SK-N-SH treated with all-trans-retinoic acid at 6 μM for 48 hours (cell line): Measurements from ENCODE around the gene CYP2B6.
"Not testable (repeated sequence)": the region's sequence is repeated elsewhere in the genome, so short reads cannot be mapped to it uniquely, and the experiment has no call there.

Experiments
- ATAC-seq: fragments of 200-7000 bp; cut with Tn5 transposase; 3 replicates; pipeline ENCODE4 v1.9.1; 2020; ENCODE audit warnings: mild to moderate bottlenecking, moderate library complexity
- ARNTL ChIP-seq: fragments of 450-650 bp; formaldehyde crosslinking; IDR thresholded peaks from 2 replicates; pipeline ENCODE4 v1.5.0; 2020; ENCODE audit warnings: low read depth, mild to moderate bottlenecking, moderate library complexity, borderline replicate concordance
- BACH2 ChIP-seq: fragments of 250-450 bp; sonication (Bioruptor Pico); IDR thresholded peaks from 2 replicates; pipeline ENCODE4 v1.9.0; 2021; ENCODE audit warnings: mild to moderate bottlenecking, borderline replicate concordance
- CSDC2 ChIP-seq: fragments of 250-450 bp; sonication (Bioruptor Pico); IDR thresholded peaks from 2 replicates; pipeline ENCODE4 v1.5.0; 2020; ENCODE audit warnings: mild to moderate bottlenecking, moderate library complexity
- ESRRG ChIP-seq: fragments of 250-450 bp; sonication (Bioruptor Pico); IDR thresholded peaks from 2 replicates; pipeline ENCODE4 v1.6.1; 2021; ENCODE audit warnings: mild to moderate bottlenecking
- GLIS3 ChIP-seq: fragments of 250-450 bp; sonication (Bioruptor Pico); IDR thresholded peaks from 2 replicates; pipeline ENCODE4 v1.5.0; 2020; ENCODE audit warnings: mild to moderate bottlenecking, moderate library complexity
- ISL1 ChIP-seq: fragments of 250-450 bp; sonication (Bioruptor Pico); IDR thresholded peaks from 2 replicates; pipeline ENCODE4 v2.1.2; 2022; ENCODE audit warnings: mild to moderate bottlenecking, moderate library complexity
- OSR1 ChIP-seq: fragments of 250-450 bp; sonication (Bioruptor Pico); IDR thresholded peaks from 2 replicates; pipeline ENCODE4 v1.8.0; 2022; ENCODE audit warnings: moderate library complexity, mild to moderate bottlenecking, inconsistent platforms
- PPARA ChIP-seq: fragments of 250-450 bp; sonication (Bioruptor Pico); IDR thresholded peaks from 2 replicates; pipeline ENCODE4 v1.5.0; 2020; ENCODE audit warnings: mild to moderate bottlenecking, borderline replicate concordance
- RARB ChIP-seq: fragments of 250-450 bp; sonication (Bioruptor Pico); IDR thresholded peaks from 2 replicates; pipeline ENCODE4 v1.8.0; 2021; ENCODE audit warnings: mild to moderate bottlenecking, moderate library complexity
- TCF4 ChIP-seq: fragments of 250-450 bp; sonication (Bioruptor Pico); IDR thresholded peaks from 2 replicates; pipeline ENCODE4 v1.8.0; 2021; ENCODE audit warnings: mild to moderate bottlenecking, moderate library complexity, borderline replicate concordance
- TOX ChIP-seq: fragments of 250-450 bp; sonication (Bioruptor Pico); IDR thresholded peaks from 2 replicates; pipeline ENCODE4 v1.8.0; 2021; ENCODE audit warnings: mild to moderate bottlenecking, moderate library complexity, borderline replicate concordance
- ZC3H10 ChIP-seq: fragments of 250-450 bp; sonication (Bioruptor Pico); IDR thresholded peaks from 2 replicates; pipeline ENCODE4 v1.5.1; 2021; ENCODE audit warnings: mild to moderate bottlenecking, moderate library complexity
- ZFP30 ChIP-seq: fragments of 450-650 bp; formaldehyde crosslinking; IDR thresholded peaks from 2 replicates; pipeline ENCODE4 v1.5.0; 2022; ENCODE audit warnings: mild to moderate bottlenecking, moderate library complexity
- ZNF565 ChIP-seq: fragments of 450-650 bp; formaldehyde crosslinking; conservative IDR thresholded peaks from 2 replicates; pipeline ENCODE4 v1.5.0; 2020; ENCODE audit warnings: low read depth, mild to moderate bottlenecking, moderate library complexity
- ZNF8 ChIP-seq: fragments of 450-650 bp; formaldehyde crosslinking; IDR thresholded peaks from 2 replicates; pipeline ENCODE4 v1.5.0; 2020; ENCODE audit warnings: mild to moderate bottlenecking, moderate library complexity
- TF ChIP-seq, protein P1 (sequence below): fragments of 250-450 bp; sonication (Bioruptor Pico); IDR thresholded peaks from 2 replicates; pipeline ENCODE4 v1.5.1; 2021; ENCODE audit warnings: mild to moderate bottlenecking, moderate library complexity
- TF ChIP-seq, protein P2 (sequence below): fragments of 250-450 bp; sonication (Bioruptor Pico); IDR thresholded peaks from 2 replicates; pipeline ENCODE4 v1.5.1; 2020; ENCODE audit warnings: low read depth, mild to moderate bottlenecking, moderate library complexity
- TF ChIP-seq, protein P3 (sequence below): fragments of 250-450 bp; sonication (Bioruptor Pico); IDR thresholded peaks from 2 replicates; pipeline ENCODE4 v1.5.0; 2020; ENCODE audit warnings: mild to moderate bottlenecking, moderate library complexity
- TF ChIP-seq, protein P4 (sequence below): fragments of 250-450 bp; sonication (Bioruptor Pico); IDR thresholded peaks from 2 replicates; pipeline ENCODE4 v1.8.0; 2021; ENCODE audit warnings: low read depth, mild to moderate bottlenecking, moderate library complexity, borderline replicate concordance

CYP2B6 gene

DNA sequence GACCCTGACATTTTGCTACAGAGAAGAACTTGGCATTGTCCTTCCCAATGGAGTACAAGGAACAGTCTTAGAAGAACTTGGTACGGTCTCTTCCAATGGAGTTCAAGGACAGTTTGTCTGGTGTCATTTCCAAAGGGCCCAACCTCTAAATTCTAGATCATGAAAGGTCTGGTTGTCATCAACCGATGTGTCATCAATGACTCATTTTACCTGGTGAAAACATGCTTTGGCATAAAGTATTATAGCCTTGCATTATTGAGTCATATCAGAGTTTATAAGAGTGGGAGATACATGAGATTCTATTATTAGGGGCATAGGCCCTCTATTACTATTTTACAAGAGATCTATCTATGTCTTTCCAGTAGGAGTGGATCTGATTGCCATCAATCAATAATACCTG is 4.3 kb downstream of the CYP2B6 start:
- TF ChIP-seq TCF4 (CRISPR knock-in tag) (no peak), ISL1 (CRISPR knock-in tag) (no peak), ARNTL (CRISPR knock-in tag) (no peak), ZNF8 (CRISPR knock-in tag) (no peak), CSDC2 (no peak), GLIS3 (CRISPR knock-in tag) (no peak), BACH2 (no peak), OSR1 (CRISPR knock-in tag) (no peak), PPARA (CRISPR knock-in tag) (no peak), ESRRG (CRISPR knock-in tag) (no peak)
- TF ChIP-seq, protein P1, sequence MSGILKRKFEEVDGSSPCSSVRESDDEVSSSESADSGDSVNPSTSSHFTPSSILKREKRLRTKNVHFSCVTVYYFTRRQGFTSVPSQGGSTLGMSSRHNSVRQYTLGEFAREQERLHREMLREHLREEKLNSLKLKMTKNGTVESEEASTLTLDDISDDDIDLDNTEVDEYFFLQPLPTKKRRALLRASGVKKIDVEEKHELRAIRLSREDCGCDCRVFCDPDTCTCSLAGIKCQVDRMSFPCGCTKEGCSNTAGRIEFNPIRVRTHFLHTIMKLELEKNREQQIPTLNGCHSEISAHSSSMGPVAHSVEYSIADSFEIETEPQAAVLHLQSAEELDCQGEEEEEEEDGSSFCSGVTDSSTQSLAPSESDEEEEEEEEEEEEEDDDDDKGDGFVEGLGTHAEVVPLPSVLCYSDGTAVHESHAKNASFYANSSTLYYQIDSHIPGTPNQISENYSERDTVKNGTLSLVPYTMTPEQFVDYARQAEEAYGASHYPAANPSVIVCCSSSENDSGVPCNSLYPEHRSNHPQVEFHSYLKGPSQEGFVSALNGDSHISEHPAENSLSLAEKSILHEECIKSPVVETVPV (CRISPR knock-in tag) = no peak
- TF ChIP-seq, protein P2, sequence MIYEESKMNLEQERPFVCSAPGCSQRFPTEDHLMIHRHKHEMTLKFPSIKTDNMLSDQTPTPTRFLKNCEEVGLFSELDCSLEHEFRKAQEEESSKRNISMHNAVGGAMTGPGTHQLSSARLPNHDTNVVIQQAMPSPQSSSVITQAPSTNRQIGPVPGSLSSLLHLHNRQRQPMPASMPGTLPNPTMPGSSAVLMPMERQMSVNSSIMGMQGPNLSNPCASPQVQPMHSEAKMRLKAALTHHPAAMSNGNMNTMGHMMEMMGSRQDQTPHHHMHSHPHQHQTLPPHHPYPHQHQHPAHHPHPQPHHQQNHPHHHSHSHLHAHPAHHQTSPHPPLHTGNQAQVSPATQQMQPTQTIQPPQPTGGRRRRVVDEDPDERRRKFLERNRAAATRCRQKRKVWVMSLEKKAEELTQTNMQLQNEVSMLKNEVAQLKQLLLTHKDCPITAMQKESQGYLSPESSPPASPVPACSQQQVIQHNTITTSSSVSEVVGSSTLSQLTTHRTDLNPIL (CRISPR knock-in tag) = no peak
- no peak for ATAC-seq

DNA sequence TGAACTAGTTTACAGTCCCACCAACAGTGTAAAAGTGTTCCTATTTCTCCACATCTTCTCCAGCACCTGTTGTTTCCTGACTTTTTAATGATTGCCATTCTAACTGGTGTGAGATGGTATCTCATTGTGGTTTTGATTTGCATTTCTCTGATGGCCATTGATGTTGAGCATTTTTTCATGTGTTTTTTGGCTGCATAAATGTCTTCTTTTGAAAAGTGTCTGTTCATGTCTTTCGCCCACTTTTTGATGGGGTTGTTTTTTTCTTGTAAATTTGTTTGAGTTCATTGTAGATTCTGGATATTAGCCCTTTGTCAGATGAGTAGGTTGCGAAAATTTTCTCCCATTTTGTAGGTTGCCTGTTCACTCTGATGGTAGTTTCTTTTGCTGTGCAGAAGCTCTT is 7.9 kb downstream of the CYP2B6 start:
- not testable (repeated sequence) for ATAC-seq

DNA sequence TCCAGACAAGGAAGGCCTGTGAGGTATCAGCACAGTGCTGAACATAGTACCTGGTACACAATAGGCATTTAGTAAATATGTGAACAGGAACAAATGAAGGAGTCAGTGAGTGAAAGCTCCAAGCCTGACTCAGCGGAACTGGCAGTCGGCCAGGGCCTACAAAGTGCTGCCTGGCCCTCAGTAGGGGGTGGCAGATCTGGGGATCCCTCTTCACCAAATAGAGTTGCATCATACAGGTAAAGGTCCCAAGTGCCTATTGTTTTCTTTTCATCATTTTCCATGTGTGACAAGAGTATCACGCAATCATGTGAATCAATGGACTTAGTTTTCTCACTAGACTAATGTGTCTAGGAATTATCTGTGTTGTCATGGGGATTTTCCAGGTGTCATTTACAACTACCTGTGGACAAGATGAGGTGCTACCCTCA is 9.2 kb downstream of the CYP2B6 start:
- ATAC-seq = no peak

DNA sequence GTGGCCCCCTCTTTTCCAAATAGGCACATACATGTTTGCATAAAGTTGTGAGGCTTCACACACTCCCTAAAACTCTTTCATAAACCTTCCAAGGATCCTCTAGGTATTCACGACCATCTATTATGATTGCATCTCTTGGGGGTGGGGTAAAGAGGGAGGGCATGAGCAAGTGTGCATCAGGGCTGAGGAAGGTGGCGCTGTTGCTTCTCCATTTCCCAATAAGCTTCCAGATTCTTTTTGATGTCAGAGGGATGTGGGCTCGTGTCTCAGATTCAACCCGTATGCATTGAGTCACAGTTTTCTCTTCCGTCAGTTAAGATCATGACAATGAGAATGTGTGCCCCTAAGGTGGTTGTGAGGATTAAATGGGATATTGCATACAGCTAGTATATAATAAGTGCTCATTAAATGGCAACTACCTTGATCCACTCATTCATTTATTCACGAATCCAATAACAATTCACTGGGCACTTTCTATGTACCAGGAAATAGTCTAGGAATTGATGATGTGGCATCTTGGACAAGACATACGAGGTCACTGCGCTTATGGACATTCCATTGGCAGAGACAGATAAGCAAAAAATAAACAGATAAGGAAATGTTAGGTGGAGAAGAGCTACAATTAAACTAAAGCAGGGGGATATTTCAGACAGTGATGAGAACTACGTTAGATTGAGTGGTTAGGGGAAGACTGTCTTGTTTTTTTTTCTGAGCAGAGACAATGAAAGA is 10.3 kb downstream of the CYP2B6 start:
- no peak for ATAC-seq
- TF ChIP-seq, protein P2 (CRISPR knock-in tag) = no peak
- TF ChIP-seq, protein P3, sequence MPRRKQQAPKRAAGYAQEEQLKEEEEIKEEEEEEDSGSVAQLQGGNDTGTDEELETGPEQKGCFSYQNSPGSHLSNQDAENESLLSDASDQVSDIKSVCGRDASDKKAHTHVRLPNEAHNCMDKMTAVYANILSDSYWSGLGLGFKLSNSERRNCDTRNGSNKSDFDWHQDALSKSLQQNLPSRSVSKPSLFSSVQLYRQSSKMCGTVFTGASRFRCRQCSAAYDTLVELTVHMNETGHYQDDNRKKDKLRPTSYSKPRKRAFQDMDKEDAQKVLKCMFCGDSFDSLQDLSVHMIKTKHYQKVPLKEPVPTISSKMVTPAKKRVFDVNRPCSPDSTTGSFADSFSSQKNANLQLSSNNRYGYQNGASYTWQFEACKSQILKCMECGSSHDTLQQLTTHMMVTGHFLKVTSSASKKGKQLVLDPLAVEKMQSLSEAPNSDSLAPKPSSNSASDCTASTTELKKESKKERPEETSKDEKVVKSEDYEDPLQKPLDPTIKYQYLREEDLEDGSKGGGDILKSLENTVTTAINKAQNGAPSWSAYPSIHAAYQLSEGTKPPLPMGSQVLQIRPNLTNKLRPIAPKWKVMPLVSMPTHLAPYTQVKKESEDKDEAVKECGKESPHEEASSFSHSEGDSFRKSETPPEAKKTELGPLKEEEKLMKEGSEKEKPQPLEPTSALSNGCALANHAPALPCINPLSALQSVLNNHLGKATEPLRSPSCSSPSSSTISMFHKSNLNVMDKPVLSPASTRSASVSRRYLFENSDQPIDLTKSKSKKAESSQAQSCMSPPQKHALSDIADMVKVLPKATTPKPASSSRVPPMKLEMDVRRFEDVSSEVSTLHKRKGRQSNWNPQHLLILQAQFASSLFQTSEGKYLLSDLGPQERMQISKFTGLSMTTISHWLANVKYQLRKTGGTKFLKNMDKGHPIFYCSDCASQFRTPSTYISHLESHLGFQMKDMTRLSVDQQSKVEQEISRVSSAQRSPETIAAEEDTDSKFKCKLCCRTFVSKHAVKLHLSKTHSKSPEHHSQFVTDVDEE (CRISPR knock-in tag) = no peak
- TF ChIP-seq, protein P4, sequence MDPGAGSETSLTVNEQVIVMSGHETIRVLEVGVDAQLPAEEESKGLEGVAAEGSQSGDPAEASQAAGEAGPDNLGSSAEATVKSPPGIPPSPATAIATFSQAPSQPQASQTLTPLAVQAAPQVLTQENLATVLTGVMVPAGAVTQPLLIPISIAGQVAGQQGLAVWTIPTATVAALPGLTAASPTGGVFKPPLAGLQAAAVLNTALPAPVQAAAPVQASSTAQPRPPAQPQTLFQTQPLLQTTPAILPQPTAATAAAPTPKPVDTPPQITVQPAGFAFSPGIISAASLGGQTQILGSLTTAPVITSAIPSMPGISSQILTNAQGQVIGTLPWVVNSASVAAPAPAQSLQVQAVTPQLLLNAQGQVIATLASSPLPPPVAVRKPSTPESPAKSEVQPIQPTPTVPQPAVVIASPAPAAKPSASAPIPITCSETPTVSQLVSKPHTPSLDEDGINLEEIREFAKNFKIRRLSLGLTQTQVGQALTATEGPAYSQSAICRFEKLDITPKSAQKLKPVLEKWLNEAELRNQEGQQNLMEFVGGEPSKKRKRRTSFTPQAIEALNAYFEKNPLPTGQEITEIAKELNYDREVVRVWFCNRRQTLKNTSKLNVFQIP (CRISPR knock-in tag) = no peak
- no peak for TF ChIP-seq ESRRG (CRISPR knock-in tag)
- no peak for TF ChIP-seq ZNF8 (CRISPR knock-in tag)
- TF ChIP-seq, all 23 proteins: peak for 0

More for the DNA sequence above, 9.2 kb downstream of the CYP2B6 start:
- no peak for TF ChIP-seq PPARA (CRISPR knock-in tag)
- no peak for TF ChIP-seq ZC3H10 (CRISPR knock-in tag)
- TF ChIP-seq, protein P4 (CRISPR knock-in tag) = no peak
- no peak for TF ChIP-seq ESRRG (CRISPR knock-in tag)
- TF ChIP-seq ZNF8 (CRISPR knock-in tag) = no peak
- no peak for TF ChIP-seq ZNF565 (CRISPR knock-in tag)
- TF ChIP-seq RARB = no peak
- TF ChIP-seq ZFP30 (CRISPR knock-in tag) = no peak
- TF ChIP-seq TOX = no peak
- no peak for TF ChIP-seq CSDC2
- no peak for TF ChIP-seq ARNTL (CRISPR knock-in tag)

DNA sequence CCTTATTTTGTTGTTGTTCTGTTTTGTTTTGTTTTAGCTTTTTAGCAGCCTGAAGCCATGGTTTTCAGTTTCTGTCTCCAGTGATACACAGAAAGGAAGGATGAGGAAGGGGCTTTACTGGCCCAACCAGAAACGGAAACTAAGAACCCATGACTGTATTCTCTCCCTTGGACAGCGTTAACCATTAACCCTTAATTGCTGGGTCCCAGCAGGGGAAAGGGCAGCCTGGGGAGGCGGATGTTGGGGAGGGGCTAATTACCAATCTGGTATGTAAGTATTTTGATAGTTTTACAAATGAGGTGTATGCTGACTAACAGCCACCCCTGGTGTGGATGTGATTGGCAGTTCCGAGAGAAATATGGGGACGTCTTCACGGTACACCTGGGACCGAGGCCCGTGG is 12.6 kb downstream of the CYP2B6 start:
- not testable (repeated sequence) for ATAC-seq
